Keratinocyte (primary cell): Measurements from ENCODE around the gene HPSE2. TPM values are rescaled to one million over a fixed set of nuclear protein-coding genes. Genes with fewer than 3 reads are reported as not detected.

ENCODE experiments used
- DNase-seq: peaks from one replicate; pipeline ENCODE4 v3.0.0-alpha.2; 2011; ENCODE audit warnings: low read depth, missing footprints, low spot score
- FAIRE-seq: peaks from 2 replicates; lab custom pipeline; 2011; peaks lifted over from hg19 to GRCh38; lab: Jason Lieb, UNC
- H2AFZ ChIP-seq: 2 replicates; pipeline ENCODE4 v1.6.0; 2012; ENCODE audit warnings: low read length, control low read depth, inconsistent platforms; ENCODE audit not compliant: control insufficient read depth
- H3K27ac ChIP-seq: 2 replicates; pipeline ENCODE4 v1.5.1; 2011; ENCODE audit warnings: low read length; ENCODE audit not compliant: control insufficient read depth, insufficient read depth
- H3K27me3 ChIP-seq: 3 replicates; pipeline ENCODE4 v1.6.0; 2011; ENCODE audit warnings: low read length; ENCODE audit not compliant: control insufficient read depth, insufficient read depth; ENCODE audit errors: extremely low read depth
- H3K36me3 ChIP-seq, 2 experiments: 2 replicates in 1 of 2; 3 replicates in 1 of 2; pipeline ENCODE4 v1.5.1; 2011; ENCODE audit warnings: low read length in 2 of 2, mild to moderate bottlenecking in 1 of 2; ENCODE audit not compliant: control insufficient read depth in 2 of 2, insufficient read depth in 2 of 2; ENCODE audit errors: extremely low read depth in 1 of 2
- H3K4me1 ChIP-seq: 3 replicates; pipeline ENCODE4 v1.5.1; 2011; ENCODE audit warnings: low read length; ENCODE audit not compliant: control insufficient read depth, insufficient read depth; ENCODE audit errors: extremely low read depth
- H3K4me2 ChIP-seq: 3 replicates; pipeline ENCODE4 v1.6.0; 2011; ENCODE audit warnings: low read depth, low read length; ENCODE audit not compliant: control insufficient read depth, insufficient read depth; ENCODE audit errors: extremely low read depth
- H3K4me3 ChIP-seq, 3 experiments: fragments of 200-600 bp in 1 of 3; sonication (generic) in 1 of 3; 2 replicates in 2 of 3; 3 replicates in 1 of 3; pipeline ENCODE4 v1.5.1; 2011 to 2016; ENCODE audit warnings: low read length in 3 of 3, mild to moderate bottlenecking in 3 of 3, control low read depth in 2 of 3, inconsistent platforms in 1 of 3, low read depth in 1 of 3, mixed read lengths in 1 of 3, mixed run types in 1 of 3, moderate library complexity in 1 of 3; ENCODE audit not compliant: control insufficient read depth in 2 of 3, insufficient read depth in 2 of 3; ENCODE audit errors: extremely low read depth in 1 of 3
- H3K79me2 ChIP-seq: 2 replicates; pipeline ENCODE4 v1.6.0; 2012; ENCODE audit warnings: low read length; ENCODE audit not compliant: control insufficient read depth, insufficient read depth
- H3K9ac ChIP-seq: 3 replicates; pipeline ENCODE4 v1.6.0; 2011; ENCODE audit warnings: low read length; ENCODE audit not compliant: control insufficient read depth, insufficient read depth; ENCODE audit errors: extremely low read depth
- H3K9me1 ChIP-seq: 3 replicates; pipeline ENCODE4 v1.6.0; 2011; ENCODE audit warnings: low read length; ENCODE audit not compliant: control insufficient read depth, insufficient read depth; ENCODE audit errors: extremely low read depth
- H3K9me3 ChIP-seq: 2 replicates; pipeline ENCODE4 v1.5.1; 2012; ENCODE audit warnings: low read depth, low read length; ENCODE audit not compliant: control insufficient read depth
- H4K20me1 ChIP-seq: 3 replicates; pipeline ENCODE4 v1.6.0; 2011; ENCODE audit warnings: low read length; ENCODE audit not compliant: control insufficient read depth, insufficient read depth; ENCODE audit errors: extremely low read depth
- CTCF ChIP-seq, 3 experiments: IDR thresholded peaks in 1 of 3; conservative IDR thresholded peaks in 1 of 3; optimal IDR thresholded peaks in 1 of 3; 2 replicates in 2 of 3; 3 replicates in 1 of 3; pipeline versions ENCODE3 to v1.5.1; 2011; ENCODE audit warnings: low read length in 3 of 3, mild to moderate bottlenecking in 3 of 3, moderate library complexity in 2 of 3, control low read depth in 1 of 3, inconsistent platforms in 1 of 3; ENCODE audit not compliant: insufficient read depth in 2 of 3; ENCODE audit errors: extremely low read depth in 1 of 3
- EZH2 ChIP-seq: IDR thresholded peaks from one replicate; pipeline ENCODE4 v1.6.1; 2012; ENCODE audit warnings: inconsistent platforms, mild to moderate bottlenecking, low read length, moderate library complexity
- dilution Hi-C: fragments of 300-500 bp; cut with MboI; formaldehyde crosslinking; loops from one replicate; pipeline ENCODE4 v1.7.0; 2020; ENCODE audit warnings: low sequenced_read_pairs; ENCODE audit not compliant: extremely low pct_ligation_motif_present
- polyA plus RNA-seq, 5 experiments: library from polyadenylated mRNA; depleted of rRNA in 3 of 5; stranded (reverse) in 3 of 5; stranded (forward) in 1 of 5; unstranded in 1 of 5; fragments of >200 nt; gene quantifications; 1 replicate in 1 of 5; 2 replicates in 3 of 5; 3 replicates in 1 of 5; pipeline versions ENCODE4 v1.2.1 to v1.2.3, GENCODE V29; 2011 to 2012; ENCODE audit warnings: missing spikeins in 2 of 5, low read depth in 1 of 5, low replicate concordance in 1 of 5

HPSE2 gene
- polyA plus RNA-seq, 1 donor (not counting 4 experiments of a cell fraction or from before 2014, with no cell fraction given), result 0.01 TPM

DNA sequence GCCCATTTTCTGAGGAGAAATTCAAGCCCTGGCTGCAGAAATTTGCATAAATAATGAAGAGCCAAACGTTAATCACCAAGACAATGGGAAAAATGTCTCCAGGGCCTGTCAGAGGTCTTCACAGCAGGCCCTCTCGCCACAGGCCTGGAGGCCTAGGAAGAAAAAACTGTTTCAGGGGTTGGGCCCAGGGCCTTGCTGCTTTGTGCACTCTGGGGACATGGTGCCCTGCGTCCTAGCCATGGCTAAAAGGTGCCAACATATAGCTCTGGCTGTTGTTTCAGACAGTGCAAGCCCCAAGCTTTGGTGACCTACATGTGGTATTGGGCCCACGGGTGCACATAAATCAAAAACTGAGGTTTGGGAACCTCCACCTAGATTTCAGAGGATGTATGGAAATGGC, 796.9 kb downstream of the HPSE2 start:
- H4K20me1 ChIP-seq, result no peaks in the 10 kb centered on the region
- H3K4me2 ChIP-seq, result no peak overlapping the region
- dilution Hi-C loops, result no loop called here
- TF ChIP-seq CTCF (optimal IDR thresholded peaks at IDR 0.05 in 1 of 3, IDR thresholded peaks at IDR 0.05 in 1 of 3, conservative IDR thresholded peaks at IDR 0.05 in 1 of 3; ENCODE audit: extremely low read depth in 1 of 3, insufficient read depth in 2 of 3, low read length in 3 of 3) (no peak), EZH2 (no peak)
- FAIRE-seq (no peak), DNase-seq (no peak)
- no peaks in the 10 kb centered on the region for H3K4me1 ChIP-seq
- no peak overlapping the region for H2AFZ ChIP-seq
- H3K36me3 ChIP-seq, result peaks cover 21 to 26% of the 10 kb centered on the region in 2 experiments
- peaks cover 4% of the 10 kb centered on the region for H3K79me2 ChIP-seq
- H3K9ac ChIP-seq, result no peak overlapping the region
- no peak overlapping the region for H3K27ac ChIP-seq
- no peak overlapping the region for H3K4me3 ChIP-seq
- H3K9me3 ChIP-seq, result no peaks in the 10 kb centered on the region
- H3K9me1 ChIP-seq, result no peaks in the 10 kb centered on the region
- no peaks in the 10 kb centered on the region for H3K27me3 ChIP-seq

GRCh38 chr10:98436704-98437103, 798.9 kb downstream of the HPSE2 start:
- no peak overlapping the region for H2AFZ ChIP-seq
- no peak for FAIRE-seq
- dilution Hi-C loops, result no loop called here

More at GRCh38 chr10:98436704-98437103, 798.9 kb downstream of the HPSE2 start:
- Histone ChIP-seq H4K20me1 (no peaks in the 10 kb centered on the region), H3K27ac (no peak overlapping the region), H3K79me2 (no peaks in the 10 kb centered on the region), H3K4me3 (no peak overlapping the region), H3K4me1 (no peaks in the 10 kb centered on the region), H3K9me3 (no peaks in the 10 kb centered on the region), H3K9ac (no peak overlapping the region), H3K4me2 (no peak overlapping the region), H3K27me3 (no peaks in the 10 kb centered on the region), H3K36me3 (peaks cover 11 to 22% of the 10 kb centered on the region in 2 experiments), H3K9me1 (no peaks in the 10 kb centered on the region)
- no peak for DNase-seq
- no peak for TF ChIP-seq CTCF (optimal IDR thresholded peaks at IDR 0.05 in 1 of 3, IDR thresholded peaks at IDR 0.05 in 1 of 3, conservative IDR thresholded peaks at IDR 0.05 in 1 of 3; ENCODE audit: extremely low read depth in 1 of 3, insufficient read depth in 2 of 3, low read length in 3 of 3)
- TF ChIP-seq EZH2, result no peak
